ENCODE data around the gene ABCC10.

ABCC10 gene

DNA sequence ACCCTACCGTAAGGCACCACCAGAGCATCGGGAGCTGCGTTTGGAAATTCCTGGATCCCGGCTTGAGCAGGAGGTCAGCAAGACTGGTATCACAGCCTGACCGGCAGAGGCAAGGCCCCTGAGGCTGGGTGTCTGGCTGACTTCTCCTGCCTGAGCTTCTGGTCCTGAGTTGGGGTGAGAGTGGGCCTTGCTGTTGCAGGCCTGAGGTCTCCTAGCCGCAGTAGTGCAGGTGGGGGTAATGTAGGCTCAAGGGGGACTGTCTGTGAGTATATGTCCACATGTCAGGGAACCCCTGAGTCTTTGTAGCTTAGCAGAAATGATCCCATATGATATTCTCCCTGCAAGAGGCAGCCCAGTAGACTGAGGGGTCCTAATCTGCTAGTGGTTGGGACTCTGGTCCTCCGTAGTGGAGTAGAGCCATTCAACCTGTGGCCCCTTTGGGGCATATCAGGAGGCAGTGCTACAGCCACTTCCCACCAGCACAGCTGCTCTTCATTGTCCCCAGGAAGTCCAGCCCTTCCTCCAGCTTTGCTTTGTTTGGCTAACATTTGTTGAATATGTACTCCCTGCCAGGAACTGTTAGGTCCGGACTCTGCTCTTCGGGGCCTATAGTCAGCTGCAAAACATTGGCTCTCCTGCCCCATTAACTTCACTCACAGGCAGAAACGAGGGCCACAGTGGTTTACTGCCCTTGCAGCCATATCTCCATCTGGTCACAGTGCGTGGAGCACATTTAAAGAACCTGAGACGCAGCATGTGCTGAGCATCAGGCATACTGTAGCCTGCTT is 71.9 kb downstream of the ABCC10 start:
- DNase-seq, result no peak

Data from HCEC 1CT (cell line).